GM12891 (cell line): Measurements from ENCODE around the gene KIDINS220.

ENCODE experiments used
- POLR2A ChIP-seq: IDR thresholded peaks from 2 replicates; pipeline ENCODE4 v1.6.1; 2011; ENCODE audit warnings: low read depth, low read length, control low read depth
- POLR2AphosphoS5 ChIP-seq: IDR thresholded peaks from 2 replicates; pipeline ENCODE4 v1.6.1; 2011; ENCODE audit warnings: low read depth, low read length, control low read depth
- POU2F2 ChIP-seq: IDR thresholded peaks from 2 replicates; pipeline ENCODE4 v1.6.1; 2011; ENCODE audit warnings: low read depth, mild to moderate bottlenecking, control low read depth, low read length, moderate library complexity
- SPI1 ChIP-seq: IDR thresholded peaks from 2 replicates; pipeline ENCODE4 v1.6.1; 2011; ENCODE audit warnings: low read depth, low read length, control low read depth
- TAF1 ChIP-seq: IDR thresholded peaks from 2 replicates; pipeline ENCODE4 v1.6.1; 2011; ENCODE audit warnings: low read depth, low read length, control low read depth

DNA sequence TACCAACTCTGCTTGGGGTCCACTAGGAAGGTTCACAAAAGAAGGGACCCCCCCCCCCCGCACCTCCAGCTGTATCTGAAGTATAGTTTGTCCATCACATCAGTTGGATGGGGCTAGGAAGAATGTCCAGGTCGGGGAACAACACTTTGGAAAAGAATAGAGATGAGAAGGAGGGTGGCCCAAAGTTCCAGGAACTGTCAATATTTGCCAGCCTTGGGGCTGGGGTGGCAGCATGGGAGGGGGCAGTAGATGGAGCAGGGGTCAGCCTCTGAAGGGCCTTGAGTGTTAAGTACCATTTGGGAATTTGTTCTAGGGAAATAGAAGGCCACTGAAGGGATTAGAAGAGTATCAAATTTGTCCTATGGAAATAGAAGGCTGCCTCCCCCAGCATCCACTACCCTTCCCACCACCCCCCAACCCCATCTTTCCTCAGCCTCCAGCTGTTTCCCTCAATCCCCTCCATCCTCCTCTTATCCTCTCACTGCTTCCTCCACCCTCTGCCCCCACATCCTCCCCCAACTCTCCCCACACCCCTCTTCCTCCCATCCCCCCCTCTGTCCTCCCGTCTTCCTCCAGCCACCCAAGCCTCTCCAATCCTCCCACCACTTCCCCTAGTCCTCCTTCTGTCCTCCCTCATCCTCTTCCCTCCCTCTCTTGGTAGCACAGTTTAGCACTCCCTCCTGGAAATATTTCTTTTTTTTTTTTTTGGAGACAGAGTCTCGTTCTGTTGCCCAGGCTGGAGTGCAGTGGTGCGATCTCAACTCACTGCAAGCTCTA, 2.0 kb upstream of the KIDINS220 start:
- TF ChIP-seq POLR2AphosphoS5, result no peak
- no peak for TF ChIP-seq POLR2A
- no peak for TF ChIP-seq TAF1
- no peak for TF ChIP-seq SPI1
- TF ChIP-seq POU2F2, result no peak
